SK-N-SH treated with all-trans-retinoic acid at 6 μM for 48 hours (cell line): ENCODE results near the gene SMYD2.

Source experiments
- ARNTL ChIP-seq: fragments of 450-650 bp; formaldehyde crosslinking; IDR thresholded peaks from 2 replicates; pipeline ENCODE4 v1.5.0; 2020; ENCODE audit warnings: low read depth, mild to moderate bottlenecking, moderate library complexity, borderline replicate concordance
- RARB ChIP-seq: fragments of 250-450 bp; sonication (Bioruptor Pico); IDR thresholded peaks from 2 replicates; pipeline ENCODE4 v1.8.0; 2021; ENCODE audit warnings: mild to moderate bottlenecking, moderate library complexity
- ZFP3 ChIP-seq: fragments of 250-450 bp; sonication (Bioruptor Pico); IDR thresholded peaks from 2 replicates; pipeline ENCODE4 v1.5.0; 2020; ENCODE audit warnings: mild to moderate bottlenecking, moderate library complexity
- ZFP30 ChIP-seq: fragments of 450-650 bp; formaldehyde crosslinking; IDR thresholded peaks from 2 replicates; pipeline ENCODE4 v1.5.0; 2022; ENCODE audit warnings: mild to moderate bottlenecking, moderate library complexity
- ZNF565 ChIP-seq: fragments of 450-650 bp; formaldehyde crosslinking; conservative IDR thresholded peaks from 2 replicates; pipeline ENCODE4 v1.5.0; 2020; ENCODE audit warnings: low read depth, mild to moderate bottlenecking, moderate library complexity

DNA sequence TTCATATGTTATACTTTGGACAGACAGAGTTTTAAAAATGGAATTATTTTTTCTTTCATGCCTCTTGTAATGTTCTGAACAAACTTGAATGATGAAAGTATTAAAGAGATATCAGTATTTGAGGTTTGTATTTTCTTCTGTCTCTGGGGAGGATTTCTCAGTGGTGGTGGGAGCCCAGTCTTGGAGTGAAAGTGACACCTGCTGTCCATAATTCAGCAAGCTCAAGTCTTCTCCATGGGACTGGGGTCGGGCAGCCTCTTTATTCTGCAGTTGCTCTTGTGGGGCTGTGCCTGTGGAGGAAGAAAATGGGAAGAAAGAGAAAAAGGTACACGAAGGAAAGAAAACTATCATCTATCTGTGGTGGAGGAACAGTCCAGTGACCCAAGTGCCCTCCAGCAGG, 56.1 kb downstream of the SMYD2 start:
- no peak for TF ChIP-seq ARNTL (CRISPR knock-in tag)
- no peak for TF ChIP-seq ZFP3 (CRISPR knock-in tag)
- no peak for TF ChIP-seq ZNF565 (CRISPR knock-in tag)
- no peak for TF ChIP-seq RARB (CRISPR knock-in tag)
- no peak for TF ChIP-seq ZFP30 (CRISPR knock-in tag)
